ENCODE data around the gene SPRR1A.

The SPRR1A gene

GRCh38 chr1:153030895-153031294 is 47.0 kb downstream of the SPRR1A start, which contains the start of gene SPRR1B:
SPRR1B (plus strand) TSS chr1:153031203; CDS start chr1:153032346, 1,143 bp downstream.
- DNase-seq (ENCODE audit: low spot score): no peak

GRCh38 chr1:153032073-153032472 is 48.2 kb downstream of the SPRR1A start:
- DNase-seq (ENCODE audit: low spot score): no peak

GRCh38 chr1:153032677-153033308 is 48.9 kb downstream of the SPRR1A start:
- peak; percentile 89 for DNase-seq (ENCODE audit: low spot score)

- DNase-seq (ENCODE audit: low spot score): no peak
These were observed 51.3 kb downstream of the SPRR1A start for GRCh38 chr1:153035211-153035610.
